ENCODE data around the gene ANXA2. TPM values are rescaled to one million over a fixed set of nuclear protein-coding genes. Genes with fewer than 3 reads are reported as not detected.

The ANXA2 gene
- total RNA-seq, 1 experiment from 2014 or later, result 1,038 TPM

DNA sequence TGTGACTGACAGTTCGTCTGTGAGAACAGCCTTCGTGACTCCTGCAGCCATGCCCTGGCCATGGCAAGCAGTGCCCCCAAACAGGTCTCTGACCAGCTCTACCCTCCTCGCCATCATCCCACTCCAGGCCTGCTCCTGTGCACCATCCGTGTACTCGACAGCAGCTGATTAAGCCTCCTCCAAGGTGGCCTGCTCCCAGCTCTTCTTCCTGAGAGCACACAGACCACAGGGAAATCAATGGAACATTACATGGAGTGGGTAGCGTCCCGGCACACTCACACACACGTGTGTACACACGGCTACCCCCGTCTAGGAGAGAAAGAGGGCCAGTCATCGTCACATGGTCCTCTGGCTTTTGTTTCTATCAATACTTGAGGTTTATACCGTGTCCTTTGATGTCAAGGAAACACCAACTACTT lies 21.1 kb downstream of the ANXA2 start:
- POLR2A ChIA-PET (ENCODE audit: low non-redundant PET), result no interaction called here
- no peaks in the 10 kb centered on the region for H3K27me3 ChIP-seq (replicated peaks; ENCODE audit: insufficient read depth, low read depth, low read length, poor library complexity)
- TF ChIP-seq EZH2 (IDR thresholded peaks at IDR 0.05; ENCODE audit: borderline replicate concordance, low read depth, low read length, poor library complexity, severe bottlenecking), result no peak
- TF ChIP-seq, protein P1, sequence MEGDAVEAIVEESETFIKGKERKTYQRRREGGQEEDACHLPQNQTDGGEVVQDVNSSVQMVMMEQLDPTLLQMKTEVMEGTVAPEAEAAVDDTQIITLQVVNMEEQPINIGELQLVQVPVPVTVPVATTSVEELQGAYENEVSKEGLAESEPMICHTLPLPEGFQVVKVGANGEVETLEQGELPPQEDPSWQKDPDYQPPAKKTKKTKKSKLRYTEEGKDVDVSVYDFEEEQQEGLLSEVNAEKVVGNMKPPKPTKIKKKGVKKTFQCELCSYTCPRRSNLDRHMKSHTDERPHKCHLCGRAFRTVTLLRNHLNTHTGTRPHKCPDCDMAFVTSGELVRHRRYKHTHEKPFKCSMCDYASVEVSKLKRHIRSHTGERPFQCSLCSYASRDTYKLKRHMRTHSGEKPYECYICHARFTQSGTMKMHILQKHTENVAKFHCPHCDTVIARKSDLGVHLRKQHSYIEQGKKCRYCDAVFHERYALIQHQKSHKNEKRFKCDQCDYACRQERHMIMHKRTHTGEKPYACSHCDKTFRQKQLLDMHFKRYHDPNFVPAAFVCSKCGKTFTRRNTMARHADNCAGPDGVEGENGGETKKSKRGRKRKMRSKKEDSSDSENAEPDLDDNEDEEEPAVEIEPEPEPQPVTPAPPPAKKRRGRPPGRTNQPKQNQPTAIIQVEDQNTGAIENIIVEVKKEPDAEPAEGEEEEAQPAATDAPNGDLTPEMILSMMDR (conservative IDR thresholded peaks at IDR 0.05; ENCODE audit: low read depth, low read length), result no peak
- peaks cover 77% of the 10 kb centered on the region for H3K4me1 ChIP-seq (ENCODE audit: insufficient read depth, low read length, poor library complexity, severe bottlenecking)
- CTCF ChIA-PET, result no interaction called here
- BruUV-seq (replicated peaks), result no TSS peak
- DNase-seq (ENCODE audit: low spot score), result no peak
- intact Hi-C loops (cut with micrococcal nuclease; ENCODE audit: unreplicated experiment), result no loop called here
- peak overlapping the region; percentile 7 for H3K27ac ChIP-seq (ENCODE audit: low read depth, low read length, poor library complexity, severe bottlenecking)
- H3K36me3 ChIP-seq (ENCODE audit: insufficient read depth, low read length, poor library complexity, severe bottlenecking), result peaks cover 44% of the 10 kb centered on the region
- H3K4me3 ChIP-seq (ENCODE audit: low read depth, low read length, poor library complexity, severe bottlenecking), result no peak overlapping the region
- no peaks in the 10 kb centered on the region for H3K9me3 ChIP-seq (ENCODE audit: low read depth, low read length, poor library complexity, severe bottlenecking)

DNA sequence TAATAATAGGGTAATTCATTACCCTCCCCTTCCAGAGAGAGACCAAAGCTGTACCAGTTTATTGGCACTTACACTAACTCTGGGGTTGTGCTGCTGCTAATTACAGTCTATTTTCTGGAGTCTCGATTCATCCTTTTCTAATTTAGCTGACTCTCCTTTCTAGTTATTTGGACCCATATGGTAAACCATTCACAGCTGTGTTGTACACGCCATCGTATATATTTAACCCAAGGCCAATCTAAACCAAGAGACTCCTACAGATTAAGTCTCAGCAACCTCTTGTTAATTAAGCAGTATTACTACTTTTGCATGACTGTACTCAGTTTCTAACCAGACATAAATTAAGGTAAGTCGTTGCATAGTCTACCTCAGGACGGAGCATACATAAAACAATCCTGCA lies 22.5 kb downstream of the ANXA2 start:
- intact Hi-C loops (cut with micrococcal nuclease; ENCODE audit: unreplicated experiment), result no loop called here
- Histone ChIP-seq H3K4me3 (ENCODE audit: low read depth, low read length, poor library complexity, severe bottlenecking) (no peak overlapping the region), H3K27ac (ENCODE audit: low read depth, low read length, poor library complexity, severe bottlenecking) (peak overlapping the region; percentile 73), H3K9me3 (ENCODE audit: low read depth, low read length, poor library complexity, severe bottlenecking) (no peaks in the 10 kb centered on the region), H3K27me3 (replicated peaks; ENCODE audit: insufficient read depth, low read depth, low read length, poor library complexity) (no peaks in the 10 kb centered on the region), H3K4me1 (ENCODE audit: insufficient read depth, low read length, poor library complexity, severe bottlenecking) (peaks cover 81% of the 10 kb centered on the region), H3K36me3 (ENCODE audit: insufficient read depth, low read length, poor library complexity, severe bottlenecking) (peaks cover 40% of the 10 kb centered on the region)
- TF ChIP-seq, protein P1 (conservative IDR thresholded peaks at IDR 0.05; ENCODE audit: low read depth, low read length), result no peak
- no peak for TF ChIP-seq EZH2 (IDR thresholded peaks at IDR 0.05; ENCODE audit: borderline replicate concordance, low read depth, low read length, poor library complexity, severe bottlenecking)
- DNase-seq (ENCODE audit: low spot score), result no peak
- ChIA-PET CTCF (no interaction called here), POLR2A (ENCODE audit: low non-redundant PET) (interaction anchor here (0.6 to 1.0 kb wide), 2 partner anchors 18 to 105 kb away, joined by 3 to 5 read pairs; no protein-coding TSS in a partner anchor)
- BruUV-seq (replicated peaks), result no TSS peak

DNA sequence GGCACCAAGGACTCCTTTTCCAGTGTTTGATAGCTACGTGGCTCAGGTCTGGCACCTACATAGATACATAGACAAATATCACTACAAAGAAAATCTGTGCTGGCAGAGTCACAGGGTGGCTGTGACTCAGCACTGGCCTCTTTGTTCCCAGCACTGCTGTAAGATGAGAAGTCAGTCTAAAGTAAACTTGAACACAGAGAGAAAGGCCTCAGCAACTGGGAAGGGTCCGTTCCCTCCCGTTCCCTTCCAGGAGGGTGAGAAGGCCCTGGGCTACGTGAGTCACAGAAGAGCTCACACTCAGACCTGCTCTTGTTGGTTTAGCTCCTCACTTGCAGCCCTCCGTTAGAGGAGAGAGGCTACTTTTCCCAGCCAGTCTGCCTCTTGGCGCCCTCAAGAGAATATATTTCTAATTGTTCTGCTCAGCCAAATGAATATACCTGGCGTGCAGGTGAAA lies 23.1 kb downstream of the ANXA2 start:
- ChIA-PET POLR2A (ENCODE audit: low non-redundant PET) (interaction anchor here (1.0 kb wide), 1 partner anchor 18 kb away, joined by 3 read pairs; no protein-coding TSS in a partner anchor), CTCF (no interaction called here)
- no peaks in the 10 kb centered on the region for H3K9me3 ChIP-seq (ENCODE audit: low read depth, low read length, poor library complexity, severe bottlenecking)
- no peak overlapping the region for H3K4me3 ChIP-seq (ENCODE audit: low read depth, low read length, poor library complexity, severe bottlenecking)
- intact Hi-C loops (cut with micrococcal nuclease; ENCODE audit: unreplicated experiment), result no loop called here
- peaks cover 81% of the 10 kb centered on the region for H3K4me1 ChIP-seq (ENCODE audit: insufficient read depth, low read length, poor library complexity, severe bottlenecking)
- TF ChIP-seq, protein P1 (conservative IDR thresholded peaks at IDR 0.05; ENCODE audit: low read depth, low read length), result no peak
- TF ChIP-seq EZH2 (IDR thresholded peaks at IDR 0.05; ENCODE audit: borderline replicate concordance, low read depth, low read length, poor library complexity, severe bottlenecking), result no peak
- H3K27ac ChIP-seq (ENCODE audit: low read depth, low read length, poor library complexity, severe bottlenecking), result peak overlapping the region; percentile 73
- H3K36me3 ChIP-seq (ENCODE audit: insufficient read depth, low read length, poor library complexity, severe bottlenecking), result peaks cover 46% of the 10 kb centered on the region
- H3K27me3 ChIP-seq (replicated peaks; ENCODE audit: insufficient read depth, low read depth, low read length, poor library complexity), result no peaks in the 10 kb centered on the region
- BruUV-seq (replicated peaks), result no TSS peak
- peak; percentile 90 for DNase-seq (ENCODE audit: low spot score)

All from A673 (cell line).